ENCODE measurements around the gene GFOD1. TPM values are rescaled to one million over a fixed set of nuclear protein-coding genes. Genes with fewer than 3 reads are reported as not detected.

Gene GFOD1
- total RNA-seq, 4 donors from 2014 or later, result 12.2 to 78.2 (median 45.7) TPM

GRCh38 chr6:13486679-13487121 lies 700 bp downstream of the GFOD1 start:
- no peak for TF ChIP-seq CTCF (IDR thresholded peaks at IDR 0.05)
- ATAC-seq (ENCODE audit: low FRiP score), result peak; percentile 39
- no peak for DNase-seq (ENCODE audit: low spot score)

DNA sequence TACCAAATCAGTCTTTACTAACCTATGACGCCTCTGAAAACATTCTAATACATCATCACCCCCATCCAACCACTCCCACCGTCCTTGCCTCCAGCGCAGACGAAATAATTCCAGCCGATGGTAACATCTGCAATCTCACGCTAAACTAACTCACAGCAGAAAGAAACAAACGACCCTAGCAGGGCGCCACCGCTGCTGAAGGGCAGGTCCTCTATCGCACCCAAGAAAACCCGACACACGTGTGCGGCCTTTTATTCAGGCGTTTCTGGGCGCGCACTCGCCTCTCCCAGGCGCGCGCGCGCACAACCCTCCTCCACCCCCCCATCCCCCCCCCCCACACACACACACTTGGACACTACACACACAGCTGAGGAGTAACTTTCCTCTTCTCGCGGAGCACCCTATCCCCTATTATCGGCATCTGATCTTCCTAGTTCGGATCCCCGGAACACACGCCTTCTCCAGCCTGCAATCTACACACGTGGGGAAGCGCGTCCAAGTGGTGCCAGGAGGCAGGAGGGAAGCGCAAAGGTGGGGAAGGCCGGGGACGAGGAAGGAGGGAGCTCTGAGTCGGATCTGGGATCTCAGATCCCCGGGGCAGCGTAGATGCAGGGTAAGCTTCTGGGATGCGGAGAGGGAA lies 1.4 kb downstream of the GFOD1 start:
- DNase-seq (ENCODE audit: low spot score), result no peak
- no peak for TF ChIP-seq CTCF (IDR thresholded peaks at IDR 0.05)
- ATAC-seq (ENCODE audit: low FRiP score), result no peak

- ATAC-seq (ENCODE audit: low FRiP score), result no peak
- TF ChIP-seq CTCF (IDR thresholded peaks at IDR 0.05), result no peak
- DNase-seq (ENCODE audit: low spot score), result no peak
These were observed 2.1 kb downstream of the GFOD1 start for GRCh38 chr6:13485303-13485702.

DNA sequence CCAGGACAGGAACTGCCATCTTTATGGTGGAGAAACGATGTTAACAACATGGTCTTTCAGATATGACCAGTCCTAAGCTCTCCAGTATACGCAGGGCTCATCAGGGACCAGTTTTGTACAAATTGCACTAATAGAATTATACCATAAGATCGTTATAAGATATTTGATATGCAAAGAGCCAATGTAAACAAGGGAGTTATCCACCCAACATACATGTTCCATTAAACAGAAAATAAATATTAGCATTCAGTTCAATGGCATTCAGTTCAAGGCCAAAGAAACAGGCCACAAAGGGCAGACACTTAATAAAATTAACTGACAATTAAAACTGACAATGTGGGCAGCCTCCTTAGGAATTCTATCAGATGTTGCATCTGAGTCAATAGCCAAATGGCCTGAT lies 2.6 kb downstream of the GFOD1 start:
- TF ChIP-seq CTCF (IDR thresholded peaks at IDR 0.05), result no peak
- ATAC-seq (ENCODE audit: low FRiP score), result no peak

GRCh38 chr6:13484138-13484708 lies 3.2 kb downstream of the GFOD1 start:
- no peak for TF ChIP-seq CTCF (IDR thresholded peaks at IDR 0.05)
- no peak for DNase-seq (ENCODE audit: low spot score)
- ATAC-seq (ENCODE audit: low FRiP score), result no peak

More for the DNA sequence above, 2.6 kb downstream of the GFOD1 start:
- no peak for DNase-seq (ENCODE audit: low spot score)

DNA sequence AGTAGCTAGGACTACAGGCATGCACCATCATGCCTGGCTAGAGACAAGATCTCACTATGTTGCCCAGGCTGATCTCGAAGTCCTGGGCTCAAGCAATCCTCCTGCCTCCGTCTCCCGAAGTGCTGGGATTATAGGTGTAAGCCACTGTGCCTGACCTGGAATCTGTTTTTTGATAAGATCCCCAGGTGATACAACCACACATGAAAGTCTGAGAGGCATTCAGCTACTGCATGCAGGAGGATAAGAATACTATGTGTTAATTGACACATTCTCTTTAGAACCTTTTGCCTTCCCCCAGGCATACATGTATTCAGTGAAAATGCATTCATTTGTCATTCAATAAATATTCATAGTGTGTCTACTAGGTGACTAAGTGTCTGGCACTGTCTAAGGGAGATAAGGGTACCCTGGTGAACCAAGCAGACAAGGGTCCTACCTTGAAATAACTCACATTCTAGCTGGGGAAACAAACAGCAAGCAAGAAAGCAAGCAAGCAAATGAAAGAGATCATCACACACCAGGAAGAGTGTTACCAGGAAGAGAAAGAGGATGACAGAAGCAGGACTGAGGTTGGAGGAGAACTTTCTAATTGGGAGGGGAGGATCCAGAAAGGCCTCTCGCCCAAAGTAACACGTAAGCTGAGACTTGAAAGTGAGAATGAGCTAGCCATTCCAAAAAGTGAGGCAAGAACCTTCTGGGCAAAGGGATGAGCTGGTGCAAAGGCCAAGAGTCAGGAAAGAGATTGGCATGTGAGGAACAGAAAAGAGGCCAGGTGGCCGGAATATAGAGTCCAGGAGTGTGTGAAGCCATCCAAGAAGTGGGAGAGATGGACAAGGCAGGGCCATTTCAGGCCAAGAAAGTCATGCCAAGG lies 6.5 kb downstream of the GFOD1 start:
- ATAC-seq (ENCODE audit: low FRiP score) (peak; percentile 48), DNase-seq (ENCODE audit: low spot score) (no peak)
- TF ChIP-seq CTCF (IDR thresholded peaks at IDR 0.05), result no peak

Data from omental fat pad (tissue), 4 donors.